GM19324 (cell line): ENCODE results near the gene ZNF839.
"Not testable (repeated sequence)": the region's sequence is repeated elsewhere in the genome, so short reads cannot be mapped to it uniquely, and the experiment has no call there.

Experiments
- ATAC-seq: cut with Tn5 transposase; IDR thresholded peaks from one replicate; pipeline ENCODE4 v1.9.1; 2021; ENCODE audit warnings: mild to moderate bottlenecking, moderate library complexity; ENCODE audit not compliant: unreplicated experiment, low FRiP score

Gene ZNF839

DNA sequence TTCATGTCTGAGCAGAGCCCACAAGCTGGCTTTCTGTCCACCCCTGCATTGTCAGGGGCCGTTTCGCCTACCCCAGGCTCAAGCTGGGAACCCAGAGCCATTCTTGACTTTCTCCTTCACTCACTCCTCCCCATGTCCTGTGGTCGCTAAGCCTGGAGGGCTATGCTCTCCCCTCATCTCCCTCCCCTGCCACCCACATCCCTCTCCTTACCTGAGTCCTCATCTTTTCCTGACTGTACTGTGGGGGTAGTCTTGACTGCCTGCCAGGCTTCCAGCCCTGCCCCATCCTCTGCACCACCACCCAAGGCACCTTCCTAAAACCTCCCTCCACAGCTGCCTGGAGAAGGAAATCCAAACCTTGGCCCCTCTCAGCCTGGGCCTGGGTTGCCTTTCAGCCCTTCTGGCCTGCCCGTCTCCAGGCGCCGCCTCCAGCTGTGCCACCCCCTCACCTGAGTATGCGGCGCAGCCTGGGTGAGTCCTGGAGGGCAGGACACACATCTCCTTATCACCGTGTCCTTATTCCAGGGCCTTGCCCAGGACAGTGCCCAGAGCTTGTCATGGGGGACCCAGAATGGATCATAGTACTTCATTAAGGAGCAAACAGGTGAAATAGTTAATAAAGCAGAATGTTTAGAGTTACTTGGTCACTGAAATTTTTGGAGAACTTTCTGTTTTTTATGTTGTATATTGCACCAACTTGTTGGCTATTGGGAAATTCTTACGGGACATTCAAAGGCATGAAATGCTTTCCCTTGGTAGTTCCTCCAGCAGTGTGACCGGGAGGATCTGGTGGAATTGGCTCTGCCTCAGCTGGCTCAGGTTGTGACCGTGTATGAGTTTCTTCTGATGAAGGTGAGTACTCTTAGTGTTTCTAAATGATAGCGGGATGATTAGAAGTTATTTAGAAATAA lies 14.5 kb downstream of the ZNF839 start:
- ATAC-seq: no peak

- ATAC-seq: no peak
These were observed 15.6 kb downstream of the ZNF839 start for GRCh38 chr14:102335163-102335562.

DNA sequence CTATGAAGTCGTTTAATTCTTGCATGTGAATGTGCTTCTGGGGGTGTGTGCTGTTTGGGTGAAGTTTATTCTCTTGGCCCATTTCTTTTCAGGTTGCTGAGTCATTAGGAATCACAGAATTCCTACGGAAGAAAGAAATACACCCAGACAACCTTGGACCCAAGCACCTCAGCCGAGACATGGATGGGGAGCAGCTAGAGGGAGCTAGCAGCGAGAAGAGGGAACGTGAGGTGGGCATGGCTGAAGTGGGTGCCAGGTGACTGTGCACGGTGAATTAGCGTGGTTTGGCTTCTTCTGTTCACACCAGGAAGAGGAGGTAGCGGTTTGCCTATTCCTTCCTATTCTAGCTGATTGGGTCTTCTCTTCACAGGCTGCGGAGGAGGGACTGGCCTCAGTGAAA lies 19.2 kb downstream of the ZNF839 start:
- ATAC-seq: no peak

DNA sequence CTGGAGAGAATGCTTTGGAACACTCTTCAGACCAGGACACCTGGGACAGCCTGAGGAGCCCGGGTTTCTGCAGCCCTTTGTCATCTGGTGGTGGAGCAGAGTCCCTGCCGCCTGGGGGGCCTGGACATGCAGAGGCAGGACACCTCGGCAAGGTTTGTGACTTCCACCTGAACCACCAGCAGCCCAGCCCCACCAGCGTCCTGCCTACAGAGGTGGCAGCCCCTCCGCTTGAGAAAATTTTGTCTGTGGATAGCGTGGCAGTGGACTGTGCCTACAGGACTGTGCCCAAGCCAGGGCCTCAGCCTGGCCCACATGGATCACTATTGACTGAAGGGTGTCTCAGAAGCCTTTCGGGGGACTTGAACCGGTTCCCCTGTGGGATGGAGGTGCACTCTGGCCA lies 22.0 kb downstream of the ZNF839 start:
- no peak for ATAC-seq

DNA sequence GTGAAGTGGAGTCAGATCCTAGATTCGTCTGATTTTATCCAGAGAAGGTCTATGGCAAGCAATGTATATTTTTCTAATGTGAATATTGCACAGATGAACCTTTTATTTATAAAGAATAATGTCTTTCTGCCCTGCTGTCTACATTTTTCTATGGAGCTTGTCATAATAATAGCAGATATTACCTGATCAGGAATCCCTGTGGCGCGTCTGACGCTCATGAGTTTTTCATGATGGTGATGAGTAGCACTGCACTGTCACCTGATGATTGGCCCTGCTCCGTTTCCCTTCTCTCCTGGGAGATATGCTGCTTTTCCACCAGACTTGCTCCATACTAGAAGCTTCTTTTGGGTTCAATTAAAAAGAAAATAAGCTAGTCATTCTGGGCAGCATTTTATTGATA lies 22.7 kb downstream of the ZNF839 start:
- no peak for ATAC-seq

GRCh38 chr14:102344084-102344483 lies 24.5 kb downstream of the ZNF839 start:
- no peak for ATAC-seq

GRCh38 chr14:102344485-102344884 lies 24.9 kb downstream of the ZNF839 start:
- ATAC-seq: no peak

DNA sequence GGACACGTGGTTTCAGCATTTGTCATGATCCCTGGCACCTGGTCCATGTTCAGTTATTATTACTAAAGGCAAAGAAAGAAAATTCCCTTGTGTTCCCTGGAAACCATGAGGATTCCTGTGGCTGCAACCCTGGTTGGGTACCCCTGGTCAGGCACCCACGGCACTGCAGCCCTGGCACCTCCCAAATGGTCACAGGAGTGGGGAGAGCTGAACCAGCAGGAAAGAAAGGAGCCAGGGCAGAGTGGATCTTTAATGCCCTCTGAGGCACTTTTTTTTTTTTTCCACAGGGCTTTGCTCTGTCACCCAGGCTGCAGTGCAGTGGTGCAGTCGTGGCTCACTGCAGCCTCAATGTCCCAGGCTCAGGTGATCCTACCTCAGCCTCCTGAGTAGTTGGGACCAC lies 25.7 kb downstream of the ZNF839 start:
- ATAC-seq: no peak

- ATAC-seq: no peak
These were observed 27.1 kb downstream of the ZNF839 start for GRCh38 chr14:102346645-102347044.

DNA sequence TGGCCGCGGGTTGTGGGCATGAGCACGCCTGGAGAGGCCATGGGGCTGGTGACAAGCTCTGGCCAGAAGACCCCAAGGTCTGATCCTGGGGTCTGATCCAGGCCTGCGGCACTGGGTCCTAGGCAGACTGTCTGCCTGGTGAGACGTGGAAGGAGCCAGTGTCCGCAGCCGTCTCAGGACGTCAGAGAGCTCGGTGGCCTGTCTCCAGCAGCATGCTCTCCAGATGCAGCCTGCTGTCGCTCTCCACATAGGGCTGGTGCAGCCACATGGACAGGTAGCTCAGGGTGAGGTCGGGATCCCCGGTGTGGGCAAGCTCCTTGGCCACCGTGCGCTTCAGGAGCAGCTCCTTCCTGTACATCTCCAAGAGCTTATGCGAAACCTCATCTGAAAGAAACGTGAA lies 28.8 kb downstream of the ZNF839 start:
- no peak for ATAC-seq

DNA sequence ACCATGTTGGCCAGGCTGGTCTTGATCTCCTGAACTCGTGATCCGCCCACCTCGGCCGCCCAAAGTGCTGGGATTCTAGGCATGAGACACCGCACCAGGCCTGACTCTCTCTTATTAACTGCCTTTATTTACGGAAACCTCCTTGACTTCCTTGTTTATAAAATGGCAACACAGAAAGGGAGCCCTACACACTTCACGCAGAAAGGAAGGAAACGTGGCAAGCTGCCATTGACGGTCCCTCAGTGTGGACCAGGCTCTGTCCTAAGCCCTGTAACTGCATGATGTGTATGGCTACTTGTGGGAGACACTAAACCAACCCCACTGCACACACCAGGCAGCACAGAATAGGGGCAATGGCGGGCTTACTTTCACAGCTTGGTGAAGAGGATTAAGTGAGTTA lies 31.5 kb downstream of the ZNF839 start:
- no peak for ATAC-seq

GRCh38 chr14:102351593-102351992 lies 32.0 kb downstream of the ZNF839 start:
- ATAC-seq: not testable (repeated sequence)

DNA sequence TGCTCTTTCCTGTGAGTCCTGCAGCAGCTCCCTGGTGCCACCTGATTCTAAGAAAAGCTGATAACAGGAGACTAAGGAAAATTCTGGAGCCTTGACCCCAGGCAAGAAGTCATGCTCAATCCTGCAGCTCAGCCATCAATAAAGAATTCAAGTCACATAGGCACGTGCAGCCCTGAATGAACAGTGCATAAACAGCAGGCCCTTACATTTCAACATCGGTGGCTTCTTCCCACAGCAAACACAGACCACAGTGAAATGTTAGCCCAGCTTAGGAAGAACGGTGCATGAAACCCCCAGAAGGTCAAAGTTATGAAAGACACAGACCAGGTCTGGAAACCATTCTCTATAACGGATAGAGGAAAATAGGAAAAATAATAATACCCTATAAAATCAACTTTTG lies 32.7 kb downstream of the ZNF839 start:
- ATAC-seq: no peak

DNA sequence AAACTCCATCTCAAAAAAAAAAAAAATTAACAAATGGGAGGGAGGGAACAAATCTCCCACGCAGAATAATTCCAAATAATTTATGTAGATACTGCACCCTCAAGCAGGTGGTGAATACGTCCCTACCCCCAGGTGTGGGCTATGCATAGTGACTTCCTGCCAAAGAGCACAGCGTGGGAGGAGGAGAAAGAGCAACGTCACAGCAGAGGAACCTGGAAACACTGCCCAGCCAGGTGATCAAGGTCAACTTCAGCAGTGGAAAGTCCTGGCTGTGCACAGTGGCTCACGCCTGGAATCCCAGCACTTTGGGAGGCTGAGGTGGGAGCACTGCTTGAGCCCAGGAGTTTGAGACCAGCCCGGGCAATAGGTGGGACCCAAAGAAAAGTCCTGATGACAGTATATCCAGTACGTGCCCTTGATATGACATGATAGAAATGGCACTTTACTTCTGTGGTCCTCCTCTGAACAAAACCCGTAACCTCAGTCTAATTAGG lies 33.6 kb downstream of the ZNF839 start:
- no peak for ATAC-seq

DNA sequence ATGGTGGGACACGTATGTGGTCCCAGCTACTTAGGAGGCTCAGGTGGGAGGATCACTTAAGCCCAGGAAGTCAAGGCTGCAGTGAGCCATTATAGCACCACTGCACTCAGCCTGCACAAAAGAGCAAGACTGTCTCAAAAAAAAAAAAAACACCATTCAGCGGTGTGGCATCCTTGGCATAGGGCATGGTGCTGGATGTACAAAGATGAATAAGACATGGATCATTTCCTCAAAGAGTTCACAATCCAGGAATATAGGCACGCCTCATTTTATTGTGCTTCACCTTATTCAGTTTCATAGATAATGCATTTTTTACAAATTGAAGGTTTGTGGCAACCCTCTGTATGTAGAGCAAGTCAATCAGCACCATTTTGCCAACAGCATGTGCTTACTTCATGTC lies 36.7 kb downstream of the ZNF839 start:
- no peak for ATAC-seq

DNA sequence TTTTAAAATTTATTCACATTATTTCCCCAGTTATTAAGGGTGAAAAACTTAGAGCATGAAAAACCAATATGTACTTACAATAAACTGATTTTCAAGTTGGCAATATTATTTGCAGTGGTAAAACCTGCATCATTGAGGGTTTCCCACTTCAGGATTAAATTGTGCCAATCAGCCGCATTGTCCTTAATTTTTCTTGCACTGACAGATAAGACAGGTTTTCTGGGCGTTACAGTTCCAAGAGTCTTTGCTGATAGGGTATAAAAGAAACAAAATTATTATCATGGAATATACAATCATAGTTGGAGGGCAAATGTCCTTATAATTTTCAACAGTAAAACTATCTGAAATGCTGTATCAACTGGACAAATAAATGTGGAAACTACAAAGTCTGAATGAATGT lies 39.8 kb downstream of the ZNF839 start:
- no peak for ATAC-seq

DNA sequence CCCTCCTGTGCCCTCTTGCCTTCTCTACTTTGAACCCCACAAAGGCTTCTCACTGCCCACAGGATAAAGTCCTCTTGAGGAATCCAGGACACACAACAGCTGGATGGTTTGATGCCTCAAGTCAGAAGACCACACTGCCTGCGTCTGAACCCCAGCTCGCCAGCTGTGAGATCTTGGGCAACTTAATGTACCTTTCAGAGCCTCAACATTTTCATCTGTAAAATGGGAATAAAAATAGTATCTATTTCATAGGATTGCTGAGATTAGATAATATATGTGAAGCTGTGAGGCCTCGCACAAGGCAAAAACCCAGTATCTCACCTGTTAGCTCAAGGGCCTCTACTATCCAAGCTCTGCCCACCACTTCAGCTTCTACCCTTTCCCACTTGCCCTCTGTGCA lies 40.8 kb downstream of the ZNF839 start:
- no peak for ATAC-seq

- ATAC-seq: no peak
These were observed 42.5 kb downstream of the ZNF839 start for GRCh38 chr14:102362084-102362483.

- ATAC-seq: peak; percentile 96
These were observed 43.1 kb downstream of the ZNF839 start, which contains the start of the genes CINP and TECPR2 for GRCh38 chr14:102362545-102363181. Gene CINP, minus strand, starts transcription at chr14:102362890. Its CDS starts 39 bp downstream, at chr14:102362851. Gene TECPR2, plus strand, starts transcription at chr14:102362941. Its CDS starts 13,781 bp downstream, at chr14:102376722.

DNA sequence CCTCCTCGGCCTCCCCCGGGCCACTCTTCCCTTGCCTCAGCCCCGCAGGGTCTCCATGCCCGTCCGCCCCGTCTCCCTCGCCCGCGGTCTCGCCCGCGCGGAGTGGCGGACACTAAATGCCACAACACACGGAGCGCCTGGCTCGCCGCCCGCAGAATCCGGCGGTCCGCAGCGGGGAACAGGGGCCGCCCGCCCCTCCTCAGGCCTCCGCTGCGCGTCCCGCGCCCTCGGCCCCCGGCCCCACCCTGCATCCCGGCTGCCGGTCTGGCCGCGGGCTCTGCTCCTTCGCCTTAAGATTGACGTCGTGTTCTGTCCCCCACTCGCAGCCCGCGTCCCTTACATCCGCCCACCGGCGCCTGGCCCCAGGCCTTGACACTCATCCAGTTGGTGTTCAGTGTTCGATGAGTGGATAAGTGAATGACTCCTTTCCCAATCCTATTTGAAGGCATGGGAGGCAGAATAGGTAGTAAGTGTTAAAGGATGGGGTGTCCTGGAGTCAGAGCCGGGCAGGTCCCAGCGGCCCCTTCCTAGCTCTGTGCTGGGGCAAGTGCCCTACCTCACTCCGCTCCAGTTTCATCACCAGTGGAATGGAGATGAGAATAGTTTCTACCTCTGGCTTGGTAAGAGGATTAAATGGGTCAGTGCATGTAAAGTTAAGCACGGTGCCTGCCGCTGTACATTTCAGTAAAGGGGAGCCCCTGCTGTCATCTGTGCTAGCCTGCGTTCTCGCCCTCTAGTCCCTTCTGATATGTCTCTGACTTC lies 43.8 kb downstream of the ZNF839 start:
- ATAC-seq: peak; percentile 21

GRCh38 chr14:102370305-102370809 lies 50.8 kb downstream of the ZNF839 start:
- no peak for ATAC-seq
